ENCODE measurements around the gene PLCG2.

- no peak for TF ChIP-seq EZH2 (IDR thresholded peaks at IDR 0.05; ENCODE audit: insufficient read depth, poor library complexity, severe bottlenecking)
- no peak for TF ChIP-seq EZH2phosphoT487 (IDR thresholded peaks at IDR 0.05; ENCODE audit: insufficient read depth, low read depth)
Observed at GRCh38 chr16:81971853-81972252, 192.8 kb downstream of the PLCG2 start.

Data from GM23248 (cell line).